H1 (cell line): ENCODE measurements around the gene SNX27. TPM values are rescaled to one million over a fixed set of nuclear protein-coding genes. Genes with fewer than 3 reads are reported as not detected.

ENCODE experiments used
- CTCF ChIA-PET: fragments of 300-600 bp; sonication (Branson Sonifier 250); formaldehyde crosslinking; loops from one replicate; lab custom pipeline; 2021; ENCODE audit not compliant: partially characterized antibody; lab: Charles Lee
- POLR2A ChIA-PET: fragments of 300-600 bp; sonication (Branson Sonifier 250); formaldehyde crosslinking; loops from one replicate; lab custom pipeline; 2021; ENCODE audit warnings: inconsistent platforms; ENCODE audit not compliant: partially characterized antibody; lab: Charles Lee
- DNase-seq, 2 experiments: peaks; one replicate each; pipeline versions ENCODE4 v3.0.0 to v3.0.0-alpha.2; 2010 to 2022; ENCODE audit warnings: low spot score in 2 of 2, low read depth in 1 of 2, mixed read lengths in 1 of 2
- FAIRE-seq: peaks from 2 replicates; lab custom pipeline; 2011; peaks lifted over from hg19 to GRCh38; lab: Jason Lieb, UNC
- H2AFZ ChIP-seq: 2 replicates; pipeline ENCODE4 v1.8.1; 2012; ENCODE audit warnings: low read length, inconsistent platforms
- H2AK5ac ChIP-seq: 2 replicates; pipeline ENCODE4 v1.6.1; 2013; ENCODE audit warnings: low read depth, low read length
- H2BK120ac ChIP-seq: replicated peaks from 2 replicates; pipeline ENCODE3; 2013; ENCODE audit warnings: low read depth, low read length, inconsistent platforms
- H2BK12ac ChIP-seq: 2 replicates; pipeline ENCODE4 v1.6.1; 2013; ENCODE audit warnings: low read depth, low read length
- H2BK15ac ChIP-seq: 2 replicates; pipeline ENCODE4 v1.6.1; 2013; ENCODE audit warnings: low read length
- H2BK20ac ChIP-seq: 2 replicates; pipeline ENCODE4 v1.6.1; 2013; ENCODE audit warnings: low read length
- H2BK5ac ChIP-seq: 2 replicates; pipeline ENCODE4 v1.6.1; 2013; ENCODE audit warnings: low read depth, low read length
- H3K14ac ChIP-seq: 2 replicates; pipeline ENCODE4 v1.6.1; 2013; ENCODE audit warnings: inconsistent platforms; ENCODE audit not compliant: insufficient read length
- H3K18ac ChIP-seq: 2 replicates; pipeline ENCODE4 v1.6.1; 2013; ENCODE audit warnings: low read length; ENCODE audit errors: extremely low read depth
- H3K23ac ChIP-seq: 2 replicates; pipeline ENCODE4 v1.6.1; 2013; ENCODE audit warnings: inconsistent platforms; ENCODE audit not compliant: insufficient read length
- H3K23me2 ChIP-seq: 2 replicates; pipeline ENCODE4 v1.6.1; 2013; ENCODE audit warnings: low read depth, low read length
- H3K27ac ChIP-seq: 2 replicates; pipeline ENCODE4 v1.6.1; 2011; ENCODE audit warnings: low read depth, low read length, inconsistent platforms
- H3K27me3 ChIP-seq, 4 experiments: replicated peaks in 1 of 4; 1 replicate in 1 of 4; 2 replicates in 3 of 4; pipeline versions ENCODE4 v1.6.1 to v1.8.1; 2011 to 2013; ENCODE audit warnings: low read length in 3 of 4, mild to moderate bottlenecking in 3 of 4, inconsistent platforms in 2 of 4, mixed read lengths in 2 of 4, moderate library complexity in 1 of 4; ENCODE audit not compliant: control insufficient read depth in 3 of 4, insufficient read depth in 3 of 4; ENCODE audit errors: extremely low read depth in 1 of 4
- H3K36me3 ChIP-seq, 4 experiments: 2 replicates each; pipeline versions ENCODE4 v1.6.1 to v1.8.1; 2011 to 2013; ENCODE audit warnings: mild to moderate bottlenecking in 4 of 4, low read length in 3 of 4, moderate library complexity in 2 of 4, control low read depth in 1 of 4, inconsistent platforms in 1 of 4; ENCODE audit not compliant: insufficient read depth in 4 of 4, control insufficient read depth in 2 of 4
- H3K4ac ChIP-seq: replicated peaks from 2 replicates; pipeline ENCODE3; 2013; ENCODE audit warnings: low read length, low read depth, mixed read lengths, inconsistent platforms; ENCODE audit not compliant: insufficient read length
- H3K4me1 ChIP-seq, 4 experiments: replicated peaks in 1 of 4; 1 replicate in 1 of 4; 2 replicates in 3 of 4; pipeline versions ENCODE4 v1.6.1 to v1.8.1; 2011 to 2013; ENCODE audit warnings: low read length in 3 of 4, inconsistent platforms in 2 of 4, mixed read lengths in 1 of 4; ENCODE audit not compliant: insufficient read depth in 4 of 4, control insufficient read depth in 3 of 4
- H3K4me2 ChIP-seq, 2 experiments: 2 replicates each; pipeline versions ENCODE4 v1.6.1 to v1.8.1; 2011 to 2013; ENCODE audit warnings: low read depth in 2 of 2, low read length in 2 of 2, control low read depth in 1 of 2, inconsistent platforms in 1 of 2, mild to moderate bottlenecking in 1 of 2; ENCODE audit not compliant: insufficient read depth in 1 of 2
- H3K4me3 ChIP-seq, 4 experiments: fragments of 200-600, 300-600 bp in 1 of 4; sonication (generic), shearing (Covaris generic), sonication (Bioruptor Twin) in 1 of 4; 2 replicates each; pipeline versions ENCODE4 v1.5.1 to v1.8.1; 2011 to 2016; ENCODE audit warnings: low read length in 4 of 4, low read depth in 3 of 4, control low read depth in 2 of 4, inconsistent platforms in 2 of 4, mild to moderate bottlenecking in 2 of 4, mixed read lengths in 1 of 4, moderate library complexity in 1 of 4; ENCODE audit not compliant: insufficient read depth in 2 of 4; ENCODE audit errors: extremely low read depth in 1 of 4
- H3K56ac ChIP-seq: replicated peaks from 2 replicates; pipeline ENCODE3; 2013; ENCODE audit warnings: low read depth, mild to moderate bottlenecking, mixed read lengths, low read length, inconsistent platforms; ENCODE audit not compliant: insufficient read length
- H3K79me1 ChIP-seq: 2 replicates; pipeline ENCODE4 v1.6.1; 2013; ENCODE audit warnings: low read depth, low read length, control low read depth
- H3K79me2 ChIP-seq, 2 experiments: 2 replicates each; pipeline versions ENCODE4 v1.6.1 to v1.8.1; 2012 to 2013; ENCODE audit warnings: low read length in 2 of 2, mild to moderate bottlenecking in 2 of 2, inconsistent platforms in 1 of 2; ENCODE audit not compliant: insufficient read depth in 2 of 2, control insufficient read depth in 1 of 2
- H3K9ac ChIP-seq, 4 experiments: replicated peaks in 1 of 4; 1 replicate in 1 of 4; 2 replicates in 3 of 4; pipeline versions ENCODE4 v1.6.1 to v1.8.1; 2011 to 2013; ENCODE audit warnings: low read depth in 3 of 4, low read length in 3 of 4, control low read depth in 2 of 4, mild to moderate bottlenecking in 2 of 4, moderate library complexity in 2 of 4, inconsistent platforms in 1 of 4; ENCODE audit errors: extremely low read depth in 1 of 4
- H3K9me3 ChIP-seq, 2 experiments: 2 replicates each; pipeline versions ENCODE4 v1.6.1 to v1.8.1; 2012 to 2013; ENCODE audit warnings: mild to moderate bottlenecking in 2 of 2, moderate library complexity in 2 of 2, control low read depth in 1 of 2, inconsistent platforms in 1 of 2, low read depth in 1 of 2, low read length in 1 of 2, mixed read lengths in 1 of 2; ENCODE audit not compliant: insufficient read depth in 2 of 2
- H4K20me1 ChIP-seq, 2 experiments: replicated peaks in 1 of 2; 2 replicates each; pipeline versions ENCODE3 to v1.8.1; 2011 to 2013; ENCODE audit warnings: inconsistent platforms in 2 of 2, low read length in 2 of 2, mild to moderate bottlenecking in 1 of 2; ENCODE audit not compliant: insufficient read depth in 2 of 2, control insufficient read depth in 1 of 2
- H4K5ac ChIP-seq: 2 replicates; pipeline ENCODE4 v1.6.1; 2013; ENCODE audit warnings: low read length, low read depth, mixed read lengths, inconsistent platforms; ENCODE audit not compliant: insufficient read length
- H4K8ac ChIP-seq: 2 replicates; pipeline ENCODE4 v1.8.0; 2013; ENCODE audit warnings: mild to moderate bottlenecking, moderate library complexity, low read length, inconsistent platforms; ENCODE audit not compliant: insufficient read depth; ENCODE audit errors: extremely low read depth
- H4K91ac ChIP-seq: replicated peaks from 2 replicates; pipeline ENCODE3; 2013; ENCODE audit warnings: low read length, mixed read lengths, inconsistent platforms; ENCODE audit not compliant: insufficient read length
- ASH2L ChIP-seq: fragments of 200-600, 300-600 bp; sonication (generic); IDR thresholded peaks from one replicate; pipeline ENCODE4 v1.7.1; 2017; ENCODE audit warnings: low read length
- CBX8 ChIP-seq: fragments of 300-800, 300-1000 bp; sonication (generic); IDR thresholded peaks from 2 replicates; pipeline ENCODE4 v1.7.1; 2016; ENCODE audit warnings: low read depth, low read length, borderline replicate concordance
- EP300 ChIP-seq, 2 experiments: IDR thresholded peaks; 1 replicate in 1 of 2; 2 replicates in 1 of 2; pipeline ENCODE4 v1.6.1; 2011 to 2012; ENCODE audit warnings: low read depth in 2 of 2, low read length in 2 of 2, mild to moderate bottlenecking in 2 of 2, borderline replicate concordance in 1 of 2, inconsistent platforms in 1 of 2, moderate library complexity in 1 of 2
- FOSL1 ChIP-seq: IDR thresholded peaks from 2 replicates; pipeline ENCODE4 v1.6.1; 2011; ENCODE audit warnings: mild to moderate bottlenecking, low read depth, low read length, moderate library complexity; ENCODE audit not compliant: insufficient read depth
- JUND ChIP-seq: IDR thresholded peaks from 2 replicates; pipeline ENCODE4 v1.6.1; 2011; ENCODE audit warnings: mild to moderate bottlenecking, improper control_type of control experiment, low read length
- SAP30 ChIP-seq: fragments of 300-600 bp; sonication (generic); IDR thresholded peaks from 2 replicates; pipeline ENCODE4 v1.7.1; 2012; ENCODE audit warnings: low read length, moderate library complexity, mild to moderate bottlenecking, inconsistent platforms; ENCODE audit not compliant: insufficient read depth, insufficient replicate concordance
- SIN3A ChIP-seq, 2 experiments: IDR thresholded peaks in 1 of 2; conservative IDR thresholded peaks in 1 of 2; 2 replicates each; pipeline ENCODE4 v1.6.1; 2011 to 2012; ENCODE audit warnings: low read length in 2 of 2, improper control_type of control experiment in 1 of 2, low read depth in 1 of 2, mild to moderate bottlenecking in 1 of 2
- SIRT6 ChIP-seq: IDR thresholded peaks from one replicate; pipeline ENCODE4 v1.7.1; 2012; ENCODE audit warnings: low read length, inconsistent platforms
- SIX5 ChIP-seq: IDR thresholded peaks from 2 replicates; pipeline ENCODE4 v1.6.1; 2011; ENCODE audit warnings: mild to moderate bottlenecking, low read depth, low read length
- WGBS, 2 experiments: shearing (Covaris generic) in 1 of 2; methylation state at CpG; one replicate each; pipeline versions ENCODE4 v1.1.6 to v1.1.7; 2013 to 2015; ENCODE audit warnings: low lambda C conversion rate in 2 of 2, mixed read lengths in 2 of 2, inconsistent platforms in 1 of 2, low coverage in 1 of 2, missing lambda C conversion rate in 1 of 2; ENCODE audit not compliant: insufficient replicate concordance in 2 of 2, insufficient coverage in 1 of 2, insufficient read length in 1 of 2; ENCODE audit errors: extremely low coverage in 1 of 2, missing lambda C conversion rate in 1 of 2; 5-methylcytosine and 5-hydroxymethylcytosine counted together
- polyA plus RNA-seq, 7 experiments: library from polyadenylated mRNA; depleted of rRNA in 3 of 7; stranded (reverse) in 5 of 7; unstranded in 2 of 7; fragments of >200 nt in 5 of 7; fragments of 200-250 nt in 2 of 7; gene quantifications; 1 replicate in 5 of 7; 2 replicates in 1 of 7; 4 replicates in 1 of 7; pipeline versions ENCODE4 v1.2.1 to v1.2.3, GENCODE V29; 2011 to 2013; ENCODE audit warnings: missing spikeins in 2 of 7, mixed read lengths in 2 of 7
- total RNA-seq: library from RNA; stranded (reverse); fragmentation: NEBNext Ultra II Directional; extraction: Animal tissue kit (Norgen Biotek cat#: 25700); gene quantifications from 2 replicates; pipeline ENCODE4 v1.2.1, GENCODE V29; 2021
- TF ChIP-seq, protein P1 (sequence below), 3 experiments: IDR thresholded peaks; 1 replicate in 2 of 3; 2 replicates in 1 of 3; pipeline versions ENCODE4 v1.5.1 to v1.6.1; 2011; ENCODE audit warnings: low read length in 3 of 3, mild to moderate bottlenecking in 3 of 3, inconsistent platforms in 2 of 3, low read depth in 1 of 3, moderate library complexity in 1 of 3; ENCODE audit not compliant: insufficient read depth in 1 of 3; ENCODE audit errors: control extremely low read depth in 1 of 3

SNX27 gene
- total and polyA plus RNA-seq, 2 of the 8 experiments (the other 6 are each of a cell fraction or from before 2014, with no cell fraction given) = 23.4 to 65.4 TPM

GRCh38 chr1:151718011-151718431 is 106.2 kb downstream of the SNX27 start:
- no peak overlapping the region for H4K91ac ChIP-seq
- no peak overlapping the region for H3K27ac ChIP-seq
- H4K20me1 ChIP-seq = peaks cover 0 to 1% of the 10 kb centered on the region in 2 experiments
- no peaks in the 10 kb centered on the region for H3K79me2 ChIP-seq
- peak overlapping the region in 1 of 2 experiments; percentile 76; a peak in 1 of 4 replicates for H3K4me2 ChIP-seq
- no peak overlapping the region for H3K4ac ChIP-seq
- no peak overlapping the region for H2BK20ac ChIP-seq
- no peak overlapping the region for H3K18ac ChIP-seq
- H3K9ac ChIP-seq = no peak overlapping the region
- DNase-seq = no peak
- H3K79me1 ChIP-seq = no peaks in the 10 kb centered on the region; the same call in 1 of the 2 replicates
- POLR2A ChIA-PET = interaction anchor here (1.1 to 1.3 kb wide), 2 partner anchors 11 to 45 kb away, joined by 3 to 4 read pairs; partner anchors contain the start of gene MRPL9
- H2BK5ac ChIP-seq = no peak overlapping the region
- no peak overlapping the region for H2AFZ ChIP-seq
- peaks cover 2 to 8% (median 5%) of the 10 kb centered on the region in 4 experiments for H3K4me1 ChIP-seq
- no peak overlapping the region for H3K23ac ChIP-seq
- no peak overlapping the region for H3K56ac ChIP-seq
- no peaks in the 10 kb centered on the region for H3K36me3 ChIP-seq
- CTCF ChIA-PET = interaction anchor here (1.2 to 4.8 kb wide), 3 partner anchors 10 to 118 kb away, joined by 5 to 41 read pairs (median 6); no protein-coding TSS in a partner anchor
- peaks cover 11% of the 10 kb centered on the region; the same call in 1 of the 2 replicates for H3K23me2 ChIP-seq
- no peaks in the 10 kb centered on the region for H3K9me3 ChIP-seq
- FAIRE-seq = no peak
- H2BK15ac ChIP-seq = no peak overlapping the region
- peaks cover 6 to 34% (median 28%) of the 10 kb centered on the region in 4 experiments for H3K27me3 ChIP-seq
- H3K14ac ChIP-seq = no peak overlapping the region
- H4K8ac ChIP-seq = no peak overlapping the region
- H2AK5ac ChIP-seq = no peak overlapping the region
- H2BK12ac ChIP-seq = no peak overlapping the region
- 62% methylated on average over 4 of the region's 4 CpGs; no CpG with 5 or more reads in 1 of the 2 experiments for WGBS, 2 experiments
- no peak overlapping the region for H2BK120ac ChIP-seq
- H4K5ac ChIP-seq = no peak overlapping the region
- H3K4me3 ChIP-seq = no peak overlapping the region
- no peak for TF ChIP-seq ASH2L
- TF ChIP-seq SIN3A (conservative IDR thresholded peaks at IDR 0.05 in 1 of 2, IDR thresholded peaks at IDR 0.05 in 1 of 2; ENCODE audit: low read depth in 1 of 2, low read length in 2 of 2) = no peak
- no peak for TF ChIP-seq FOSL1
- TF ChIP-seq SIX5 = no peak
- TF ChIP-seq SAP30 = no peak
- TF ChIP-seq EP300 (IDR thresholded peaks at IDR 0.05; ENCODE audit: borderline replicate concordance in 1 of 2, low read depth in 2 of 2, low read length in 2 of 2) = no peak
- no peak for TF ChIP-seq JUND
- TF ChIP-seq CBX8 = no peak
- TF ChIP-seq, protein P1, sequence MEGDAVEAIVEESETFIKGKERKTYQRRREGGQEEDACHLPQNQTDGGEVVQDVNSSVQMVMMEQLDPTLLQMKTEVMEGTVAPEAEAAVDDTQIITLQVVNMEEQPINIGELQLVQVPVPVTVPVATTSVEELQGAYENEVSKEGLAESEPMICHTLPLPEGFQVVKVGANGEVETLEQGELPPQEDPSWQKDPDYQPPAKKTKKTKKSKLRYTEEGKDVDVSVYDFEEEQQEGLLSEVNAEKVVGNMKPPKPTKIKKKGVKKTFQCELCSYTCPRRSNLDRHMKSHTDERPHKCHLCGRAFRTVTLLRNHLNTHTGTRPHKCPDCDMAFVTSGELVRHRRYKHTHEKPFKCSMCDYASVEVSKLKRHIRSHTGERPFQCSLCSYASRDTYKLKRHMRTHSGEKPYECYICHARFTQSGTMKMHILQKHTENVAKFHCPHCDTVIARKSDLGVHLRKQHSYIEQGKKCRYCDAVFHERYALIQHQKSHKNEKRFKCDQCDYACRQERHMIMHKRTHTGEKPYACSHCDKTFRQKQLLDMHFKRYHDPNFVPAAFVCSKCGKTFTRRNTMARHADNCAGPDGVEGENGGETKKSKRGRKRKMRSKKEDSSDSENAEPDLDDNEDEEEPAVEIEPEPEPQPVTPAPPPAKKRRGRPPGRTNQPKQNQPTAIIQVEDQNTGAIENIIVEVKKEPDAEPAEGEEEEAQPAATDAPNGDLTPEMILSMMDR (IDR thresholded peaks at IDR 0.05; ENCODE audit: control extremely low read depth in 1 of 3, insufficient read depth in 1 of 3, low read depth in 1 of 3, low read length in 3 of 3) = no peak
- no peak for TF ChIP-seq SIRT6
